ENCODE results near the gene ELF4.

- TF ChIP-seq CTCF (IDR thresholded peaks at IDR 0.05; ENCODE audit: poor library complexity) = no peak
- TF ChIP-seq EZH2phosphoT487 (IDR thresholded peaks at IDR 0.05; ENCODE audit: low read depth, severe bottlenecking, unreplicated experiment) = no peak
Observed at GRCh38 chrX:130020661-130021324, 89.5 kb downstream of the ELF4 start.

Data from hepatocyte (in vitro differentiated cells).